ENCODE measurements around the gene SUPT3H. TPM values are rescaled to one million over a fixed set of nuclear protein-coding genes. Genes with fewer than 3 reads are reported as not detected.

The SUPT3H gene
- total and polyA plus RNA-seq, 2 of the 8 experiments (the other 6 are each of a cell fraction or from before 2014, with no cell fraction given): 18.8 to 23.0 TPM

GRCh38 chr6:44800171-44800783 is 577.5 kb downstream of the SUPT3H start (continued):
- TF ChIP-seq ATF3 (IDR thresholded peaks at IDR 0.05; ENCODE audit: insufficient read depth, low read depth, low read length) (no peak), RAD21 (IDR thresholded peaks at IDR 0.05 in 1 of 2, conservative IDR thresholded peaks at IDR 0.05 in 1 of 2; ENCODE audit: low read depth in 2 of 2, low read length in 2 of 2) (no peak), KDM5A (IDR thresholded peaks at IDR 0.05; ENCODE audit: low read length) (no peak), KDM4A (IDR thresholded peaks at IDR 0.05; ENCODE audit: low read depth, low read length, severe bottlenecking) (no peak), E2F6 (IDR thresholded peaks at IDR 0.05) (no peak)
